Measurements from ENCODE around the gene RAB11FIP4.

RAB11FIP4 gene

DNA sequence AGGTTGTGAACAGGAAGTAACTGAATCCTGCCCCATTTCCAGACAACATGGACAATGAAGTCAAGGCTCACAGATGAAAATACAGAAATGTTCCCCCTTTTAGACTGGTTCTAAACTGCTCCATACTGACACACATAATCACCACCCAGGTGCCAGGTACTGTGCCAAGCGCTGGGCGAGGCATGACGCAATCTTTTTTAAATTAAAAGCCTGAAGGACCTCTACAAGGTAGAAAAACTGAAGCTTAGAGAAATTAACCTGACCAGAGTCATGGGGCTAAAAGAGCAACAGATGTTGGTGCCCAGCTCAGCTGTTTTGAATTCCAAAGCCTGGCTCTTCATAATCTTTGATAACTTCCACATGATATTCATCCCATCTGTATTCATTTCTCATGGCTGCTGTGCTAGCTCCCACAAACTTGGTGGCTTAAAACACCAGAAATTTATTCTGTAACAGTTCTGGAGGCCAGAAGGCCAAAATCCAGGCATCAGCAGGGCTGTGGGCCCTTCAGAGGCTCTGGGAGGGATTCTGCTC, 4.9 kb upstream of the RAB11FIP4 start:
- no peak for DNase-seq (ENCODE audit: low read depth in 2 of 2)

DNA sequence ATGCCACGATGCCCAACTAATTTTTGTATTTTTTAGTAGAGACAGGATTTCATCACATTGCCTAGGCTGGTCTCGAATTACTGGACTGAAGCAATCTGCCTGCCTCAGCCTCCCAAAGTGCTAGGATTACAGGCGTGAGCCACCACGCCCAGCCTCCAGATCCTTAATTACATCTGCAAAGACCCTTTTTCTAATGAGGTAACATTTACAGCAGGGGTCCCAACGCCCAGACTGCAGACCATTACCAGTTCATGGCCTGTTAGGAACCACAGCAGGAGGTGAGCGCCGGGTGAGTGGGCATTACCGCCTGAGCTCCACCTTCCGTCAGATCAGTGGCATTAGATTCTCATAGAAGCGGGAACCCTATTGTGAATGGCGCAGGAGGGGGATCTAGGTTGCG, 4.0 kb upstream of the RAB11FIP4 start:
- no peak for DNase-seq (ENCODE audit: low read depth in 2 of 2)

DNA sequence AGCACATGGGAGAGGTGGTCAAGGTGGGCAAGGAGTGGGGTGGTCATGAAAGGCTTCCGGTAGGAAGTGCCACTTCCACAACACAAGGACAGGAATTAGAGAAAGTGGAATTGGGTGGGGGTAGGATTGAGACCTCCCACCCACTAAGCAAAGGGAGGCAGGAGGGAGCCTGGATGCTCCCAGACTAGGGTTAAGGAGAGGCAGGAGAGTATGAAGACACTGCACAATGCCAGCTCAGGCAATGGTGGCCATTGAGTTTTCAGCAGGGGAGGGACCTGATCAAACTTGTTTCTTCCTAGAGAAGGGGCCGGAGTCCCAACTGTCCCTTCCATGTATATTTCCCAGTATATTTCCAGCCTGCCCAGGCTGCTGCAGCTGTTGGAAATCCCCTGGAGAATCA, 3.1 kb upstream of the RAB11FIP4 start:
- no peak for DNase-seq (ENCODE audit: low read depth in 2 of 2)

DNA sequence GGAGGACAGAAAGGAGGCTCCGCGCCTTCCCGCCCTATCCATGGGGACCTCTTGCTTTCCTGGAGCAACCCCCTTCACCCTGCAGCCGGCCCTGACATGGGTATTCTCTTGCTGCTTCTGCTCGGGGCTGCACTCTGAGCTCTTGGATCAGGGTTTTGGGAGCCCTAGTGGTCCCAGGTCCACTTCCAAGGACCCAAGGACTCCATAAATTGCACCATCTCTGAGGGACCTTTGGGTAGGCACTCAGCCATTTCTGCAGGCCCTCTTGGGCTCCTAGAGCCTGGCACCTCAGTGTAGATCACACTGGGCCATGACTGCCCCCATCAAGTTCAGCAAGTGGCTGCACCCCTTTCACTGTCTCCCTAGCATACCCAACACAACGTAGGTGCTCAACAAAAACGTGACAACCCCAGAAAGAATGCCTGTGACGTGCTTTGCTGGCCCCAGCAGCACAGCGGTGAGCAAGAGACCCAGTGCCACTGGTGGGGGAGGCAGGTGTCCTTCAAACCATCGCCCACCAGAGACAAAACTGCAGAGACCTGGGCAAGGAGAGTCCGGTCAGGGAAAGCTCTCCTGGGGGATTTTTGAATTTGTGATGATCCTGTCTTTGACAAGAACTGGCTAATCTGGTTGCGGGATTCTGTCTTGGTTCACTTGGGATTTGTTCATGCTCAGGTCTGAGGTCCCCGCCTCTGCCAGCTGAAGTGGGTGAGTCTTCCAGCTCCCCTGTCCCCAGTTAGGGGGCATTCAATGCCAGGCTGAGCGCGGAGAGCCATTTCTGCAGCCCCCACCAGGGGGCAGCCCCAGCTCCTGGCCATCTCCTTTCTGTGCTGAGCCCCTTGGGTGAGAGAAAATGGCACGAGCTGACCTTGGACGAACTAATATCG, 2.5 kb upstream of the RAB11FIP4 start:
- DNase-seq (ENCODE audit: low read depth in 2 of 2), result no peak

DNA sequence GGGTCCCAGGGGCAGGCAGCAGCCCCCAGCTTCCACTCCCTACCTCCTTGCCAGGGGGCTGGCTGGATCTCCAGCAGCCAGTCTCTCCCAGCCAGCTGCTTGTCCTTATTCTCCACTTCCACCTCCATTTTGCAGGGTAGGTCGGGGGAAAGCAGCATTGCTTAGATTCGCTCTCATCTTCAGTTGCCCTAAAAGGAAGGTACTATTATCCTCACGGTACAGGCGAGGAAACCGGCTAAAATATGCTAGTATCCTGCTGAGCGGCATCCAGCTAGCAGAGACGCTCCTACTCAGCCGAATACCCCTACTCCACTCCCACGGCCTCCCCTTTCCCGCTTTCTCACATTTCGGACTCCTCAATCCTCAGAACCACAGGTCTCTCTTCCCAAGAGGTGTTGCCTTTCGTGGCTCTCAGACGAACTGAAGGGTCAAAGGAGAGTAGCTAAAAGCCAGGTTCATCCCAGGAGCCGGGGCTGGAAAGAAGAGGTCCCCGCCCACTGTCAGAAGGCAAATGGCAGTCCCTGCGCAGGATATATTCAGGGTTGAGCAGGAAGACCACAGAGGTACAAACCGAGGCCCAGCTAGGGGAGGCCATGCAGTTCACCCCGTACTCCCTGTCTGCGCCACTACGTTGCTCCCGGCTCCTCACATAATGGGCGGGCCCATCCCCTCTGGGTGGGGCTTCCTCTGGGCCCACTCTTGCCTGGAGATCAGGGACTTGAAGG, 1.7 kb upstream of the RAB11FIP4 start:
- no peak for DNase-seq (ENCODE audit: low read depth in 2 of 2)

DNA sequence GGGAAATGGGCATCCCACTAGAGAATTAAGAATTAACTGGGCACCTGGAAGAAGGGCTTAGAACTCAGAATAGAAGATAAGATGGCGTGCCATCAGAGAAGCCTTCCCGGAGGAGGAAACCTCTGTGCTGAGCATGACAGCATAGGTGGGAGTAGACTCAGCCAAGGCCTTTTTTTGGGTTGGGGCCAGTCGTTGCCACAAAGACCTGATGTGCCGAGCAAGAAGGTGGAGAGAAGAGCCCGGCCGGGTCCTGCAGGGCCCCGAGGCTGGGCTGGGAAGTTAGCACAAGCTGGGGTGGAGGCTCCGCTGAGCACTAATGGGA, 1.1 kb upstream of the RAB11FIP4 start:
- no peak for DNase-seq (ENCODE audit: low read depth in 2 of 2)

DNA sequence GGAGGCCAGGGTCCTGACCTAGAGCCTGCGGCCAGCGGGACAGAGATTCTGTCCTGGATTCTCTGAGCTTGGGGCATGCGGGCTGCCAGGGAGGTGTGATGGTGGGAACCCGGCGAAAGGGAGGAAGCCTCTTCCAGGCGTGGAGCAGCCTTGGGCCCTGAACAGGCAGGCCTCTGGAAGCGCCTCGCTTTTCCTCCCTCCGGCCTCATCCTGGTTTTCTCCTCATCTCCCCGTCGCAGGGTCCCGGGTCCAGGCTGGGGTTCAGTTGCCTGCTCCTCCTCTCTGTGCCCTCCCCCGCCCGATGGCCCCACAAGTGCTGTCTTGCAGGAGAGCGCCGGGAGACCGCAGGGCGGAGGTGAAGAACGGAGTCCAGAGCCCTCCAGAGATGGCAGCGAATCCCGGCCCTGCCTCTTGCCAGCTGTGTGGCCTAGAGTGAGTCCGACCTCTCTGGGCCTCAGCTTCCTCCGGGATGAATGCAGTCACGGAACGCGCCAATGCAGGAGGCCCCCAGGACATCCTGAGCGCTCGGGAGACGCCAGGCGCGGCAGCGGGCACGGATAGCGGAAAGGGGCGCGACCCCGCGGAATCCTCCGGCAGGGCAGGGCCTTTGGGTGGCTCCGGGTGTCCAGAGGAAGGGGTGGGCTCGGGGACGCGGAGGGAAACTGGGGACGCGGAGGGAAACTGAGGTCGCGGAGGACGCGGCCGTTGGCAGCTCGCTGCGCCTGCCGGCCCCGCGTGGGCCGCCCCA, 553 bp upstream of the RAB11FIP4 start:
- DNase-seq (ENCODE audit: low read depth in 2 of 2), result no peak

DNA sequence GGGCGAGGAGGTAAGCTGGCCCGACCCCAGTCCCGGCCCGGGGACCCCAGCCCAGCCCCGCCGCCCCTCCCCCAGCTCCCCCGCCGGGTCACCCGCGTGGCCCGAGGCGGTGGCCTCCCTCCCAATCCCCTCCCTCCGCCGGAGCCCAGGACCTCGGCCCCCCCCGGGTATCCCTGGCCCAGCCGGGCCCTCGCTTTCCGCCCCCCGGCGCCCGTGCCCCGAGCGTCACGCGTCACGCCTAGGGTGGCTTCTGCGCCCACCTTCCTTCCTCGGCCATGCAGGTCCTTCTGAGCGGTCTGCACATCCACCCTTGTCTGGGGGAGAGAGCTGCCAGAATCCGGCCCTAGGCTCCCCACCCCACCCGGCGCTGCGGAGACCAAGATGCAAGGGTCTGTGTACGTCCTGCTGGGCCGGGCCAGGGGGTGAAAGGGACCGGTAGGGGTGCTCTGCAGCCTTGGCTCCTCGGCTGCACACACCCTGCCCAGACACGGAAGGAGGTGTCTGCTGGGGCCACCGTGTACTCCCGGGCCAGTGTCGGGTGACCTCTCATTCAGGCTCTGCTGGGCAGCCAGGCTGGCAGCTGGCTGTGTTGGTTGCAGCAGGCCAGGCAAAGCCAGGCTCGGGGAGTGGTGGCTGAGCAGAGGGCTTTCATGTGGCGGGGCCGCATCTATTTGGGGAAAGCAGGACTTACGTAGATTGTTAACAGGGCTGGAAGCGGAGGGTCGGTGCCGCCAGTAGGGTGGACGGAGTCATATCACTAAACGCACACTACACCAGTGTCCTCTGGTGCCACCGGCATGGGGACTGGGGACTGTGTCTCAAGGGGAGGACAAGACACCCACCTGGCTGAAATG, 754 bp downstream of the RAB11FIP4 start:
- DNase-seq (ENCODE audit: low read depth in 2 of 2), result no peak

DNA sequence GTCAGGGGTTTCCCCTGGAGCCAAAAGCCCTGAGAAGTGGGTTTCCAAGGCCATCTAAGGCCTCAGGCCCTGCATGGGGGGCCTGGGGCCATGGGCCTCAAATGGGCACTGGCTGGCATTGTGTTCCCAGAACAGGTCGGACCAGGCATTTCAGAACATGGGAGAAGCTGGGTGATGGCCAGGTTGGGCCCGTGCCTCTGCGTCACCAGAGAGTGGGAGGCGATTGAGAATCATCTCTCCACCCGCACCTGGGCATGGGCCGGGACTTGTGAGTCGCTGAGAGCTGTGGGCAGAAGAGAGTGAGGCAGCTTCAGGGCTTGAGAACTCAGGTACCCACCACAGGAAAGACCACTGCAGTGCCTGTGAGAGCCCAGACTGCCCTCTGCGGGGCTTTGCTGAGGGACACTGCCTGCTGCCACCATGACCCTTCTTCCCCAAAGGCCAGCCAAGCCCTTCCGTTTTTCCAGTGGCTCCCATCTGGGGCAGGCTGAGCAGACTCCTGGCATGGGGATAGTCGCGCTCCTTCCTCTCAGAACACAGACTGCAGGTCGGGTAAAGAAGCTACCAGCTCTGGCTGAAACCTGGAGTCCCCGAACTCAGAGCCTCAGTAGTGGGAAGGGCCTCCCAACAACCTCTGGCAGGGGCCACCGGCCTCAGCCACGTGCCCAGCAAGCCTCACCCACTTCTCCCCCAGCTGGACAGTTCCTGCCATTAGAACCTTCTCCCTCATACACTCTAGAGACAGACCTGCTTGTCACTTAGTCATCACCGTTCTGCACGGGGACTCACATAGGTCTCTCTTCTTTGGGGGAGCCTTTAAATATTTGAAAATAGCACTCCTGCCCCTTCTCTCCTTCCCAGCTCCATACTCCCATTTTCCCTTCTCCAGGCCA, 1.6 kb downstream of the RAB11FIP4 start:
- DNase-seq (ENCODE audit: low read depth in 2 of 2), result no peak

DNA sequence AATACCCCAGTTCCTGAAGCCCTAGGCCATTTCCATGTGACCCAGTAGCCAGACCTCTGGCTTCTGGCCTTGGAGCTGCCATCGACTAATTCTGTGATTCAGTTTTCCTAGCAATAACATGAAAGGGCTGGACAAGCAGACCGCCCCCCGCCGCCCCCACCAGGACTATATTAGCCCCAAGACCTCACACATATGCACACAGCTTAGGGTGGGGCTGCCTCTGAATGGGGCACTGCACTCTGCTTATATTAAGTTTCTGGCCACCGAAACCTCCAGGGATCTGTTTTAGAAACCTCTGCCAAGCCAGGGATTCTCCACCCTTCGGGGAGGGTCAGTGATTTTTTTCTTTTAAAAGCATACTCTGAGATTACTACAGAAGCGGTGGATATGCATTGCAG, 2.3 kb downstream of the RAB11FIP4 start:
- no peak for DNase-seq (ENCODE audit: low read depth in 2 of 2)

DNA sequence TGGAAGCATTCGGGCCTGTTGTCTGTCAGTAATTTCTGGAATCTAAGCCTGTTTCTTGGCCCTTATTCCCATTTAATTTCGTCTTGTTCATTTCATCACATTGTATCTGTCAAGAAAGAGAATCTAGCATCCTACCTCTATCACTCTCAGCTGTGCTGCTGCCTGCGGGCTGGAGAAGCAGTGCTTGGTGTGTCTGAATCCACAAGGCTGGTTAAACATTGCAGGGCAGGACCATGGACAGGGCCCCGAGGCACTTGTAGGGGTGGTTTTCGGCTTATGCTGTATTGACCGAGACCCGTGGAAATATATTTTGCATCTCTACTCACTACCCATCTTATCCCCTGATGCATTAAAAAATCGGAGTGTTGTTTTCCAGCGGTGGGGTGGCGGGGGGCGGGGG, 3.1 kb downstream of the RAB11FIP4 start:
- DNase-seq (ENCODE audit: low read depth in 2 of 2), result peak; percentile 34 to 49

DNA sequence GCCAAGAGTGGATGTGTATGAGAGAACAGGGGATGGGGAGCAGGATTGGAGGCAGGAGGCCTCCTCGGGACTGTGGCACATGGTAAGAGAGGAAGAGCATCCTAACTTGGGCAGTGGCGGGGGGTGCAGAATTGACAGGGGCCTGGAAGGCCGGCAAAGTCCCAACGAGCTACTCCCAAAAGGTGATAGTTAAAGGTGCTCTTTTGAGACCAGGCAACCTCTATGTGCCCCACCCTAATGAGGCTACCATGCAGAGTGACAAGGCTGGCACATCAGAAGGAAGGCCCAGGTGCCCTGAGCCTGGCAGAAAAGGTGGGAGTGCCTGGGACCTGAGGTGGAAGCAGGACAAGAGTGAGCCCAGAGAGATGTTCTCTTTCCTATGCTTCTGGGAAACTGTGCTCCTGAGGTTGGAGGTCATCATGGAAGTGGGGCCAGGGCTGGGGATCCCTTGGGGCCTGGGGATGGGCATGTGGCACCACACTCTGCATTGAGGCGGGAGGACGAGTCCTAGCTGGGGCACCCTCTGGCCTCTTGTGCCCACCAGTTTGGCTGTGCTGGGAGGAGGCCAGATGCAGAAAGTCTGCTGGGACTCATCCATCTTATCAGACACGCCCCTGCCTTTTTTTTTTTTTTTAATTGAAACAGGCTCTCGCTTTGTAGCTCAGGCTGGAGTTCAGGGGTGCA, 5.9 kb downstream of the RAB11FIP4 start:
- DNase-seq (ENCODE audit: low read depth in 2 of 2), result no peak

DNA sequence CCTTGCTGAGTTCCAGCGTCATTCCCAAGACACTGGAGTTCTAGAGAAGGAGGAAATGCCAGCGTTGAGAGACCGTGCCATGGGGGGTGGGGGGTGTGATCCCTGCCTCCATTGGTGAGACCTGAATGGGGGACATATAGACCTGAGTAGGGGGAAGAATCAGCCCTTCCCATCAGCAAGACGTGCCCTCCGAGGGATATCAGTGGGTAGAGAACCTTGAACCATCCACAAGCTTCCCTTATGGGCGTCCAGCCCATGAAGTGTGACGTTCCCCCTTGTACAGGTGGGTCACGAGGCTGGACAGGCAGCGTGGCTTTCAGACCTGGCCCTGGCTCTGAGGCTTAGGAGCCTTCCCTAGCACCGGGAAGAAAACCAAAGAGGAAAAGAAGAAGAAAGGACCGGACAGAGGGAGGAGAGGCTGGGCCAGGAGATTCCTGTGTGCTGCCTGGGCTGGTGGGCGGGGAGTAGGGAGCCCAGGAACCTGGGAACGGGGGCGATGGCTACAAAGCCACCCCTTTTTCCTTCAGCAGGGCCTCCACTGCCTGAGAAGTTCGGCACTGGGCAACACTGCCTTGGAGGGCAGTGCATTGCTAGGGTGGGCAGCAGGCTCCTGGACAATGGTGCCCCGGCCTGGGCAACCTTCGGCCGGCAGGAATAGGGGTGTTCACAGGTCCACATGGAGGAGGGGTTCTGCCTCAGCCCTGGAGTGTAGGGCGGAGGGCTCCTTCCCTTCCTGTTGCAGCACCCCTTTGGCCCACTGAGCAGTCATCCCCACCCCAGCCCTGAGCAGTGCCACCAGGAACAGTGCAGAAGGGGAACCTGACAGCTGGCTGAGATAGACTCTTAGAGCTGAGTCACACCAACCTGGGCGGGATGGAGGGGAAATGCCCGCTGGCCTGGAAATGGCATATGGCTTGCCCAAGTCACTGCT, 7.2 kb downstream of the RAB11FIP4 start:
- DNase-seq (ENCODE audit: low read depth in 2 of 2), result no peak

DNA sequence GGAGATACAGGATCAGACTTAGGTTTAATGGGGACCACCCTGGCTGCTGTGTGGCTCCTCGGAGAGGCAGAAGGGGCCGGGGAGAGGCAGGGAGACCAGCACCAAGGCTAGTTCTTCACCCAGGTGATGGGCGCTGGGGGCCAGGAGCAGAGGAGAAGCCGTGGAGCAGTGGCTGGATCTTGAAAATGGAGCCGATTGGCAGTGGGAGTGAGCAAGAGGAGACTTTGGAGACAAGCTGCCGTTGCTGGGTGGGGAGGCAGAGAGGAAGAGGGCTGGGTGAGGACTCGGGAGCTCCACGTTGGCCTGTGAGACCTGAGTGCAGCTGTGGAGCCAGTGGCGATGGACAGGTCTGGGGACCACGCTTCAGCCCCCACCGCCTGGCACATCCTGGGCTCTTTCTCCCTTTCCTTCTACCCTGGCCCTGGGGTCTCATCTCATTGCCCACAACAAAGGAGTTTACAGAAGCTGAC, 9.0 kb downstream of the RAB11FIP4 start:
- no peak for DNase-seq (ENCODE audit: low read depth in 2 of 2)

DNA sequence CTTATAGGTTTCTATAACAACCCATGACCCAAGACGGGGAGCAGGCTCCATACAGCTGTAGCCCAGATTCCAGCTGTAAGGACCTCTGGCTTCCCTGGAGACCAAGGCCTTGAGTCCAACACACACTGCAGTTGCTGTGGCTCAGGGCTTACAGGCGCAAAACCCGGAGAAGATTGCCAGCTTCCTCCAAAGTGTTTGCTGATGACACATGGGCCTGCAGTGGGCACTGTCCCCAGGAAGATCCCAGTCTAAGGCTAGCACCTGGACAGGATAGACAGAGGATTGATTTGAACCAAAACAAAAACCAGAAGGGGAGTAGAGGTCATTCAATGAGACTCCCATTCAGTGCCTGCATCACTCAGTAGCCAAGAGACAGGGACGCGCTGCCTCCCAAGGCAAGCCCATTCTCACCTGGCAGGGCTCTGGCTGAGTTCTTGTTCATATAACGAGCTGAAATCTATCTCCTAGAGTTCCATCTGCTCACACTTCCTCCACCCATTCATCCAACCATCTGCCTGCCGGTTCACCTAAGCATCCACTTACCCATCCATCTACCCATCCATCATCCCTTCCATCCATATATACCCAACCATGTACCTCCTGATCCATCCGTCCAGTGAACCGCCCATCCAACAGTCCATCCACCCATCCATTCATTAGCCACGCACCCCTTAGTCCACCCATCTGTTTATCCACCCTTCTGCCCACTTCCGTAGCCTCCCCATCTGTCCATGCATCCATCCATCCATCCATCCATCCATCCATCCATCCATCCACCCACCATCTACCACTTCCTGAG, 10.2 kb downstream of the RAB11FIP4 start:
- no peak for DNase-seq (ENCODE audit: low read depth in 2 of 2)

DNA sequence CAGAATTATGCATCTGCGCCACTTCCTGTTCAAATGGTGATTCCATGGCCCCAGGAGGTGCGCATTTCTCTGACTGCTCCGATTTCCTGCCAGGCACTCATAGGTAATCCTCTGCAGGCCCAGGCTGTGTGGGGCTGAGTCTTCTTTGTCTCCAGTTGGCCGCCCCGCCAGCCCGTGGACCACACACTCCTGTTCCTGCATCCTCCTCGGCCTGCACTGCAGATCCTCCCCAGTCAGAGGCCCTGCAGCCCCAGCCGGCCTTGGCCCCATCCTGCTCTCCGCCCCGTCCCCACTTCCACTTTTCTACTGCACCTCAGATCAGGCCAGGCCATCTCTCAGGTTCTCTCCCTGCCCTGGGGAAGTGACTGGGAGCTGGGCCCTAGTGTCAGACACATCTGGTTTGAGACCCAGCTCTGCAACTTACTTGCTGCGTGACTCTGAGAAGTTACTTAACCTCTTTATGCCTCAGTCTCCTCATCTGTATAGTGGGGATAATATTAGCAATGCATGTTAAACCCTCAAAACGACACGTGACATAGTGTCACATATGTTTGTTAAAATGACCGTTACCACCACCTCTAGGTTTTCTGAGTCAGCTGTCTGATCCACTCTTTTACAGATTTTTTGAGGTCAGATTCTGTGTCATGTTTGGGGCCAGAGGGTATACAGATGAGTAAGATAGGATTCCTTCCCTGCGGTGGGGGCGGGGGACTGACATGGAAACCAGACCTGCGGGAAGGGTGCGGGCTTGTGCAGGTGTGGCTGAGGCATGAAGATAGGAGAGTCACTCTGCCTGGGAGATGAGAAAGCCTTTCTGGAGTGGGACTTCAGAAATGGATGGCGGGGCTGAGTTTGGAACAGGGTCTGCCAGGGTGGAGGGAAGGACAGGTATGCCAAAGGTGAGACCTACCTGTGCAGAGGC, 12.8 kb downstream of the RAB11FIP4 start:
- DNase-seq (ENCODE audit: low read depth in 2 of 2), result no peak

Measured in fibroblast of skin of left biceps (primary cell).